Left lung (tissue), 14 donors: ENCODE data around the gene ZDHHC8. TPM values are rescaled to one million over a fixed set of nuclear protein-coding genes. Genes with fewer than 3 reads are reported as not detected.
A peak's percentile ranks its signal among the peaks of the same experiment; 100 is the strongest.

ENCODE experiments used
- ATAC-seq: fragments of 200-7000 bp; cut with Tn5 transposase; one replicate; pipeline ENCODE4 v1.9.1; 2020; ENCODE audit warnings: moderate library complexity
- DNase-seq, 4 donors: peaks; one replicate each; pipeline ENCODE4 v3.0.0-alpha.2; 2013 to 2020
- H3K27ac ChIP-seq, 2 donors: fragments of 200-600 bp; sonication (generic) in 1 of 2; one replicate each; pipeline versions ENCODE4 v1.5.0 to v1.8.0; 2020 to 2021
- H3K27me3 ChIP-seq, 2 donors: fragments of 200-600 bp; sonication (generic) in 1 of 2; one replicate each; pipeline versions ENCODE4 v1.5.0 to v1.8.0; 2020 to 2021
- H3K36me3 ChIP-seq, 2 donors: fragments of 200-600 bp; sonication (generic) in 1 of 2; one replicate each; pipeline versions ENCODE4 v1.5.0 to v1.8.0; 2020 to 2021
- H3K4me1 ChIP-seq, 2 donors: fragments of 200-600 bp; one replicate each; pipeline ENCODE4 v1.8.0; 2021
- H3K4me3 ChIP-seq, 2 donors: fragments of 200-600 bp; sonication (generic) in 1 of 2; one replicate each; pipeline versions ENCODE4 v1.5.0 to v1.8.0; 2020 to 2021; ENCODE audit warnings: mild to moderate bottlenecking in 1 of 2
- H3K9me3 ChIP-seq, 2 donors: fragments of 200-600 bp; sonication (generic) in 1 of 2; one replicate each; pipeline versions ENCODE4 v1.5.0 to v1.8.0; 2020 to 2021
- intact Hi-C, 2 donors: fragments of 100-400 bp; cut with DNase I; formaldehyde crosslinking; loops; one replicate each; pipeline versions ENCODE4 v1.11.2 to v1.14.2; 2022
- long read RNA-seq, 12 donors: library from polyadenylated mRNA in 2 of 12; unstranded in 2 of 12; transcript quantifications; one replicate each; pipeline ENCODE4 v2.0.0 and lab custom pipeline, GENCODE V29; 2019 to 2026
- polyA plus RNA-seq, 6 donors: library from polyadenylated mRNA; unstranded; fragments of 120-200 nt; gene quantifications; one replicate each; pipeline ENCODE4 v1.2.1, GENCODE V29; 2013; ENCODE audit not compliant: insufficient read length in 6 of 6
- total RNA-seq, 2 donors: library from RNA; stranded (reverse); fragmentation: NEBNext Ultra II Directional; extraction: Animal tissue kit (Norgen Biotek cat#: 25700); gene quantifications; one replicate each; pipeline ENCODE4 v1.2.1, GENCODE V29; 2021
- TF ChIP-seq, protein P1 (sequence below), 2 donors: fragments of 200-600 bp; sonication (generic) in 1 of 2; IDR thresholded peaks; one replicate each; pipeline versions ENCODE4 v1.5.0 to v1.8.0; 2021; ENCODE audit warnings: antibody characterized with exemption in 2 of 2
- donor health status: DM: no; HTN: yes; CAD: no.
- donor health status: DM: no; HTN: no; CAD: no.

ZDHHC8 gene, protein sequence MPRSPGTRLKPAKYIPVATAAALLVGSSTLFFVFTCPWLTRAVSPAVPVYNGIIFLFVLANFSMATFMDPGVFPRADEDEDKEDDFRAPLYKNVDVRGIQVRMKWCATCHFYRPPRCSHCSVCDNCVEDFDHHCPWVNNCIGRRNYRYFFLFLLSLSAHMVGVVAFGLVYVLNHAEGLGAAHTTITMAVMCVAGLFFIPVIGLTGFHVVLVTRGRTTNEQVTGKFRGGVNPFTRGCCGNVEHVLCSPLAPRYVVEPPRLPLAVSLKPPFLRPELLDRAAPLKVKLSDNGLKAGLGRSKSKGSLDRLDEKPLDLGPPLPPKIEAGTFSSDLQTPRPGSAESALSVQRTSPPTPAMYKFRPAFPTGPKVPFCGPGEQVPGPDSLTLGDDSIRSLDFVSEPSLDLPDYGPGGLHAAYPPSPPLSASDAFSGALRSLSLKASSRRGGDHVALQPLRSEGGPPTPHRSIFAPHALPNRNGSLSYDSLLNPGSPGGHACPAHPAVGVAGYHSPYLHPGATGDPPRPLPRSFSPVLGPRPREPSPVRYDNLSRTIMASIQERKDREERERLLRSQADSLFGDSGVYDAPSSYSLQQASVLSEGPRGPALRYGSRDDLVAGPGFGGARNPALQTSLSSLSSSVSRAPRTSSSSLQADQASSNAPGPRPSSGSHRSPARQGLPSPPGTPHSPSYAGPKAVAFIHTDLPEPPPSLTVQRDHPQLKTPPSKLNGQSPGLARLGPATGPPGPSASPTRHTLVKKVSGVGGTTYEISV
- total RNA-seq (10 to 100 TPM; 63.0 to 81.8 TPM), polyA plus RNA-seq (10 to 100 TPM; 34.4 to 56.1 (median 43.7) TPM)
- long read RNA-seq, donor 1, full-length matches to known transcripts = 7 of 14 reads
- long read RNA-seq, donor 1, partial matches to known transcripts = 7 of 14 reads
- long read RNA-seq, donor 1, other reads (novel, unspliced or antisense) = 0 of 14 reads
- long read RNA-seq, donor 2, full-length matches to known transcripts = 5 of 13 reads
- long read RNA-seq, donor 2, partial matches to known transcripts = 8 of 13 reads
- long read RNA-seq, donor 2, other reads (novel, unspliced or antisense) = 0 of 13 reads
- long read RNA-seq, donor 3, full-length matches to known transcripts = 2 of 2 reads
- long read RNA-seq, donor 3, partial matches to known transcripts = 0 of 2 reads
- long read RNA-seq, donor 3, other reads (novel, unspliced or antisense) = 0 of 2 reads
- long read RNA-seq, donor 4, partial matches to known transcripts = 2 of 2 reads
- long read RNA-seq, donor 4, other reads (novel, unspliced or antisense) = 0 of 2 reads
- long read RNA-seq, donor 5, full-length matches to known transcripts = 2 of 11 reads
- long read RNA-seq, donor 5, partial matches to known transcripts = 9 of 11 reads
- long read RNA-seq, donor 5, other reads (novel, unspliced or antisense) = 0 of 11 reads
- long read RNA-seq, donor 6, full-length matches to known transcripts = 3 of 10 reads
- long read RNA-seq, donor 6, partial matches to known transcripts = 7 of 10 reads
- long read RNA-seq, donor 6, other reads (novel, unspliced or antisense) = 0 of 10 reads
- long read RNA-seq, donor 7, full-length matches to known transcripts = 1 of 1 reads
- long read RNA-seq, donor 7, partial matches to known transcripts = 0 of 1 reads
- long read RNA-seq, donor 7, other reads (novel, unspliced or antisense) = 0 of 1 reads
- long read RNA-seq, donor 8, full-length matches to known transcripts = 6 of 11 reads
- long read RNA-seq, donor 8, partial matches to known transcripts = 5 of 11 reads
- long read RNA-seq, donor 8, other reads (novel, unspliced or antisense) = 0 of 11 reads
- long read RNA-seq, donor 9 = 0 reads
- long read RNA-seq, donor 10 = 0 reads
- long read RNA-seq, donor 11, full-length matches to known transcripts = 5 of 5 reads
- long read RNA-seq, donor 11, partial matches to known transcripts = 0 of 5 reads
- long read RNA-seq, donor 11, other reads (novel, unspliced or antisense) = 0 of 5 reads
- long read RNA-seq, donor 12 = 0 reads

DNA sequence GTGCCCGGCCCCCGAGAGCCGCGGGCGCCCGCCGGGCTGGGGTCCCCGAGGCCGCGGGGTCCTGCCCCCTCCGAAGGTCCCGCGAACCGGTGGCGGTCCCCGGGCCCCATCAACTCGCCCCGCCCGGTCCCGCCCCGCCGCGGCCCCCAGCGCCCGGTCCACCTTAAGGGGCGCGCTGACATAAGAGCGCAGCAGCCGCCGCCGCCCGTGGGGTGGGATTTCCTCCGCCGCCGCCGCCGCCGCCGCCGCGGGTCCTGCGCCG, at the start of gene ZDHHC8:
TSS of gene ZDHHC8 (plus strand) at position 208 of the 262 bp plus-strand sequence. CDS start 144 bp downstream, outside the sequence.
- H3K27me3 ChIP-seq = no peaks in the 10 kb centered on the region
- intact Hi-C loops = no loop called here
- H3K9me3 ChIP-seq = no peaks in the 10 kb centered on the region
- TF ChIP-seq, protein P1, sequence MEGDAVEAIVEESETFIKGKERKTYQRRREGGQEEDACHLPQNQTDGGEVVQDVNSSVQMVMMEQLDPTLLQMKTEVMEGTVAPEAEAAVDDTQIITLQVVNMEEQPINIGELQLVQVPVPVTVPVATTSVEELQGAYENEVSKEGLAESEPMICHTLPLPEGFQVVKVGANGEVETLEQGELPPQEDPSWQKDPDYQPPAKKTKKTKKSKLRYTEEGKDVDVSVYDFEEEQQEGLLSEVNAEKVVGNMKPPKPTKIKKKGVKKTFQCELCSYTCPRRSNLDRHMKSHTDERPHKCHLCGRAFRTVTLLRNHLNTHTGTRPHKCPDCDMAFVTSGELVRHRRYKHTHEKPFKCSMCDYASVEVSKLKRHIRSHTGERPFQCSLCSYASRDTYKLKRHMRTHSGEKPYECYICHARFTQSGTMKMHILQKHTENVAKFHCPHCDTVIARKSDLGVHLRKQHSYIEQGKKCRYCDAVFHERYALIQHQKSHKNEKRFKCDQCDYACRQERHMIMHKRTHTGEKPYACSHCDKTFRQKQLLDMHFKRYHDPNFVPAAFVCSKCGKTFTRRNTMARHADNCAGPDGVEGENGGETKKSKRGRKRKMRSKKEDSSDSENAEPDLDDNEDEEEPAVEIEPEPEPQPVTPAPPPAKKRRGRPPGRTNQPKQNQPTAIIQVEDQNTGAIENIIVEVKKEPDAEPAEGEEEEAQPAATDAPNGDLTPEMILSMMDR (IDR thresholded peaks at IDR 0.05) = no peak
- H3K27ac ChIP-seq = peak within 1 kb of the TSS; percentile 87 to 88
- ATAC-seq (peak; percentile 68), DNase-seq (peak in 1 of 4 donors; percentile 34)
- H3K4me3 ChIP-seq = peak within 1 kb of the TSS; percentile 94
- peaks cover 0 to 16% of the 10 kb centered on the region in 2 donors for H3K36me3 ChIP-seq
- peaks cover 15 to 47% of the 10 kb centered on the region in 2 donors for H3K4me1 ChIP-seq

DNA sequence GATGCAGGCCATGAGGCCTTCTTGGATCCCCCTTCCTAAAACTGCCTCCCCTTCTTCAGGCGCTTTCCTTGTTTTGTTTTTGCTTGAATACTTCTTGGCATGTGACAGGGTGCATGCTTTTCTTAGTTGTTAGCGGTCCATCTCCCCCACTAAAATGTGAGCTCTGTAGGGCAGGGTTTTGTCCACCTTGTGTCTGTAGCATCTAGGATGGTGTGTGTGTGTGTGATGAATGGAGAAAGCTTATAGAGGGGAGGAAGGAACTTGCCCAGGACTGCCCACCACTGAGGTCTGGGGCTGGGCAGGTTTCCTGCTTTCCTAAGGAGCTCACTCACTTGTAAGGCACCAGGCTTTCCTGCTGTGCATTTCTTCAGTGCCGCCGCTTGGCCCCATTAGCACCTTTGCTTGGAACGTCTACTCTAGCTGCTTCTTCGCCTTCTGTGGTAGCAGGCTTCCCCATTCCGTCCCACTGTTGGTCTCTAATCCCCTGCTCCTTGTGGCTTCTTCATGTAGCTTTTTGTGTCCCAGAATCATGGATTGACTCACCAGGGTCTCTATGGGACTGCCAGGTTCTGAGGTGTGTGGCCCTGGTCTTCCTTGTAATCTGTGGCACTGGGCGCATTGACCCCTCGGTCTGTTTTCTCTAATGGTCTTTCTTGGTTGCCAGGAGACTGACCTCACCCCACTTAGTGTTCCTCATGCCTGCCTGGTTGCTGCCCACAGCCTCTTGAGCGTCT, 48.3 kb upstream of the ZDHHC8 start:
- Histone ChIP-seq H3K27me3 (no peaks in the 10 kb centered on the region), H3K4me1 (peaks cover 13 to 58% of the 10 kb centered on the region in 2 donors), H3K27ac (peak overlapping the region in 1 of 2 donors; percentile 18), H3K36me3 (peaks cover 0 to 29% of the 10 kb centered on the region in 2 donors), H3K4me3 (no peak overlapping the region), H3K9me3 (no peaks in the 10 kb centered on the region)
- intact Hi-C loops = no loop called here
- ATAC-seq (no peak), DNase-seq (peak in 1 of 4 donors; percentile 23)
- TF ChIP-seq, protein P1 (IDR thresholded peaks at IDR 0.05) = no peak

DNA sequence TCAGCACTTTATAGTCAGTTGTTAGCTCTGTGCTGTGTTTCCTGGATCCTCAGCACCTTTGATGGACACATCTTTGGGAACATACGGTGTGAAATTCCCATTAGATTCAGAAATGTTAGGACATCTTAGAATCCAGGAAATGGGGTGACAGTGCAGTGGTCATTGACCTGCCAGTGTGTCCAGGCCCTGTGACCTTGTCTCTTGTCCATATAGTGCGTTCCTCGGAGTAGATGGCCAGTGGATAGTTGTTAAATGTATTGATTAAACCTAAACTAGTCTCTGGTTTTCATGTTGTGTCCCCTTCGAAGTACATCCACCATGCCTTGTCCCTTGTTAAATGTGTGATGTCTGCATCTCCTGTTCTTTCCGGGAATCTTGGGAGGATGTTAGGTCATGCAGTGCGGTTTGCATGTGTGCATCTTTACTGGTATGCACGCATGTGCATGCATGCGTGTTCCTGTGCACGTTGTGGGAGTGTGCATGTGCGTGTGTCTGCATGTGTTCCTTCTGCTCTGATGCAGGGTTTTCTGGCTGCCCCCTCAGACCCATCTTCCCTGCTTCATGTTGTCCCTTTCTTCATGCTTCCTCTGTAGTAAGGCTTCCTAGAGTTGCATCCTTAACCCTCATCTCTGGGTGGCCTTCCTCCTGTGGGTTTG, 47.6 kb upstream of the ZDHHC8 start:
- DNase-seq = no peak
- Histone ChIP-seq H3K27me3 (no peaks in the 10 kb centered on the region), H3K4me3 (no peak overlapping the region), H3K27ac (no peak overlapping the region), H3K36me3 (peaks cover 0 to 36% of the 10 kb centered on the region in 2 donors), H3K9me3 (no peaks in the 10 kb centered on the region), H3K4me1 (peaks cover 13 to 57% of the 10 kb centered on the region in 2 donors)
- ATAC-seq = no peak
- intact Hi-C loops = no loop called here
- TF ChIP-seq, protein P1 (IDR thresholded peaks at IDR 0.05) = no peak
